GM18508 (cell line): Measurements from ENCODE around the gene FASTKD1.
"Not testable (repeated sequence)": the region's sequence is repeated elsewhere in the genome, so short reads cannot be mapped to it uniquely, and the experiment has no call there.

Experiments
- ATAC-seq: cut with Tn5 transposase; IDR thresholded peaks from one replicate; pipeline ENCODE4 v1.9.1; 2021; ENCODE audit warnings: moderate number of reproducible peaks; ENCODE audit not compliant: insufficient read depth, unreplicated experiment

The FASTKD1 gene

DNA sequence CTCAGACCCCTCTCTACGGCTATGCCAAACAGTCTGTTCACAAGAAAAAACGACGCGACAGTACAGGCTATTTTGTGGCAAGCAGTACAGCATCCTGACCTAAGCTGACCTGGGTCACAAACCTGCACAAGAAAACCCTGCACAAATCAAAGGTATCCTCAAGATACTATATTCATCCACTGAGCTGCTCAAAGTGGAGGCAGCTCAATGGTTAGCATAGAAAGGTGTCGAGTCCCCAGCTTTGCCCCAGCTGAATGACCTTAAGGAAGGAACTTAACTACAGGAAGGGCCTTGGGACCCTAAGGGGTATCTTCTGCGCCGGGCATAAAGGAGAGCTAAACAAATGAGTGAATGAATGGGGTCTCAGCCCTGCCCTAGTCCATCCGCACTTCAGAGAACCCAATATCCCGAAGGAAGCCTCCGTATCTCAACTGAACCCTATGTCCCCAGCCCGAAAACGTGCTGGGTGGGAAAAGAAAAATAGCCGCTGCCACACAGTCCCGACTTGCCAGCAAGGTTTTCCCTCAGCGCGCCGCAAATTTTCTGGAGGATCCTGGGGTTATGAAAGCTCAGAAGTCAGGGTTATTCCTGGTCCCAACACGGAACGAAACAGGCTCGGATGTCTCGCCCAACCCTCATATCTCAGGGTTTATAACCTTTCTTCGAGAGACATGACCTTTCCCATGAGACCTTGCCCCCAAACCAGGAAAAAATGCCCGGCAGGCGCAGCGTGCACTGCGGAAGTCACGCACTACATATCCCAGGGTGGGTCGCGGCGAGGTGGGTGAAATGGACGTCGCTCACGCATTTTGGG is at the start of gene FASTKD1:
Gene FASTKD1 (minus strand): TSS at position 706 of the 814 bp plus-strand sequence. CDS start 1,836 bp downstream, outside the sequence.
- ATAC-seq = peak; percentile 90

GRCh38 chr2:169623235-169623634 is 49.6 kb upstream of the FASTKD1 start:
- no peak for ATAC-seq

GRCh38 chr2:169620509-169620908 is 46.8 kb upstream of the FASTKD1 start:
- no peak for ATAC-seq

- ATAC-seq = no peak
Measured at GRCh38 chr2:169619946-169620345, 46.3 kb upstream of the FASTKD1 start.

- not testable (repeated sequence) for ATAC-seq
Measured at GRCh38 chr2:169615982-169616381, 42.3 kb upstream of the FASTKD1 start.

GRCh38 chr2:169613876-169614275 is 40.2 kb upstream of the FASTKD1 start:
- ATAC-seq = no peak

GRCh38 chr2:169609264-169609663 is 35.6 kb upstream of the FASTKD1 start:
- ATAC-seq = no peak

- ATAC-seq = no peak
Measured at GRCh38 chr2:169599568-169599967, 25.9 kb upstream of the FASTKD1 start.

DNA sequence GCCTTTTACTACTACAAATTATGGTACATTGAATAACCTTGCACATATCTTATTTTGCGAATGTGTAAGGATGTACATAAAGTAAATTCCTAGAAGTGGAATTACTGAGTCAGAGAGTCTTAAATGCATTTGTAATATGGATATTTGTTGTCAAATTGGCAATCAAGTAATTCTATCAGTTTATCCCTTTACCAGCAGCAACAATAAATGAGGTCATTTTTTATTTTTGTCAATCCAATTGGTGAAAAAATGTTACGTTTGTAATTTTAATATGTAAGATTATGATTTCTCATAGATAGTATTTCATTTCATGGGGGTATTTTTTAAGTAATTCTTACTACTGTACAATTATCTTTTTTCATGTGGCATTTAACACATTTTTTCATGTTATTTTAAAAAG is 25.3 kb upstream of the FASTKD1 start:
- no peak for ATAC-seq

GRCh38 chr2:169596546-169596945 is 22.9 kb upstream of the FASTKD1 start:
- not testable (repeated sequence) for ATAC-seq

DNA sequence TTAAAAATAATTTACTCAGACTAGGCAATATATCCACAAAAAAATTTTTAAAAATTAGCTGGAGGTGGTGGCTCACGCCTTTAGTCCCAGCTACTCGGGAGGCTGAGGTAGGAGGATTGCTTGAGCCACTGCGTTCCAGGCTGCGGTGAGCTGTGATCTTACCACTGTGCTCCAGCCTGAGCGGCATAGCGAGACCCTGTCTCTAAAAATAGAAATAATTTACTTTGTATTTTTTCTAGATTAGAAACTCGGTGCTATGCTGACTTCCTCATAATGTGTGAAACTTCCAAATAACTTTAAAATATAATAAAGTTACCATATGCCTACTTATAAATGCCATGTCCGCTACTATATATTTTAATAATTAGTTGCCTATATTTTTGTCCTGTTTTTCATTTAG is 17.1 kb upstream of the FASTKD1 start:
- ATAC-seq = no peak

GRCh38 chr2:169585673-169586072 is 12.0 kb upstream of the FASTKD1 start:
- no peak for ATAC-seq

DNA sequence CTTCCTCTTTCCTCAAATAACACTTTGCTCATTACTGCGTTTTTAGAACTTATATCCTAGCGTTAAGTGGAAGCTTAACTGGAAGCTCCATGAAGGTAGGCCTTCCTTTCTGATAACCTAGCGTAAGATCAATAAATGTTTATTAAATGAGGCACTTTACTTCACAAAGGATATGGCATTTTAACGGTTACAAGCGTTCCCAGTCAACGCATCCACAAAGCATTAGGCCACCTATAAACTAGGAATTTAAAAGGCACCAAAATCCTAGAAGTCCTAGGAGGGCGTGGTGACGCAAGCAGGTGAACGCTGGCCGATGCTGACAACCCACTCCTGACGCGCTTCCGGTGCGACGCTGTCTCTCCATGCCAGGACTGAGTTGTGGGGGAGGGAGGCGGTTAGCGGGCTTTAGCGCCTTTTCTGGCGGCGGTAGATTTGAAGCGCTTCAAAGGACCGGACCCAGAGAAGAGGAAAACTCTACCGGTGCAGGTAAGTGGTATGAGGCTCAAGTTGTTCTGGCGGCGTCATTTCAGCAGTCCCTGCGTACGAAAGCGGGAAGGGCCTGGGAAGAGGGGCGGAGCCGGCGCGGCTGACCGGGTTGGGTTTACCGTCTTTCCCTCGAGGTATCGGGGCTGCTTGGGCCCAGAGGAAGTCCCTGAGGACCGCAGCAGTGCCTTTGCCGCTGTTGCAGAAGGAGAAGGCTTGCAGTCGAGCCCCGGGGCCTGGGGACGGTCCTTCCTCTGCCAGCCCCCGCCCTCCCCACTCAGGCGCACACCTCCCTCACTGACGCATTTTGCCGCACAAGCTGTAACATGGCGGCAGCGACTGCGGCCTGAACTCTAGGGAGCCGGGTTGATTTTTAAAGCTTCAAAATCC is 10.6 kb upstream of the FASTKD1 start, which contains the start of gene PPIG:
Gene PPIG (plus strand): TSS at position 347 of the 873 bp plus-strand sequence. CDS start 19,691 bp downstream, outside the sequence.
- peak; percentile 75 for ATAC-seq

- ATAC-seq = no peak
Measured at GRCh38 chr2:169583518-169583917, 9.9 kb upstream of the FASTKD1 start.

GRCh38 chr2:169582552-169583266 is 9.0 kb upstream of the FASTKD1 start:
- ATAC-seq = not testable (repeated sequence)

DNA sequence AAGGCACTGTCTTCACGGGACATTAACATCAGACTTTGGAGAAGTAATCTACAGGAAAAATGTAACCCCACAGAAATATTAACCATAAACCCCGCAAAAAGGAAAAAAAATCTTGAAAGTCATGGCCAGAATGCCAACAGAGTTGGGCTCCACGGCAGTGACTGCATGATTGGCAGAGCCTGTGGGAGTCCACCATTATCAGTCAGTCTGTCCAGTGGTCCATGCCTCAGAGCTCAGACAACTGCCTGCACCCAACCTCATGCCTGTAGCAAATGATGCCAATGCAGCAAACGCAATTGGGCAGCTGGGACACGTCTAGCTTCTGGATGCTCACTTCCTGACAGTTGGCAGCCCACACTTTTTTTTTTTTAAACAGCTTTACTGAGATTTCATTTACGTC is 5.4 kb upstream of the FASTKD1 start:
- no peak for ATAC-seq

GRCh38 chr2:169575264-169575663 is 1.6 kb upstream of the FASTKD1 start:
- ATAC-seq = not testable (repeated sequence)

- ATAC-seq = not testable (repeated sequence)
Measured at GRCh38 chr2:169574539-169574938, 874 bp upstream of the FASTKD1 start.

DNA sequence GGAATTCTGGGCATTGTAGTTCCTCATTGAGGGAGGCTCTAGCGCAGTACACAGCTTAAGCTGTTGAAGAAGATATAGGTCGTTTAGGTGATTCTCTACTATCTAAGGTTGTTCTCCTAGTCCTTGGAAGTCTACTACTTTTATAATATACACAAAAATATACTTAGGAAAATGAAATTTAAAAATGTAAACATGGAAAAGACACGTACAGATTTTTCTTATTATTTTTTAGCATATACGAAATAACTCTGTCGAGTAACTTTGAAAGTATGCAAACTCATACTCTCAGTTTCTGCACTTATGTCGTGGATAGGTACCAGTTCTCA is 272 bp upstream of the FASTKD1 start:
- ATAC-seq = no peak

DNA sequence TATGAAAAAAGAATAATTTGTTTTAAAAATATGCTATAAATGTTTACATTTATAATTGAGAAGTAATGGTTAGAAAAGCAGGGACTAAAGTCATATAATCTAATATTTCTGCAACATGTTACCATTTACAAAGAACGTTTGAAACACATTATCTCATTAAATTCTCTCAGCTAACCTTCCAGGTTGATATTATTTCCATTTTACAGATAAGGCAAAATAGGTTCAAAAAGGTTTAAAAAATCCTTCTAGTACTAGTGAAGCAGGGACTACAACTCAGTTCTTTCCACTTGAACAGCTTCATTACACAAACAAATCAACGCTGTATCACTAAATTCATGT is 875 bp downstream of the FASTKD1 start:
- no peak for ATAC-seq

DNA sequence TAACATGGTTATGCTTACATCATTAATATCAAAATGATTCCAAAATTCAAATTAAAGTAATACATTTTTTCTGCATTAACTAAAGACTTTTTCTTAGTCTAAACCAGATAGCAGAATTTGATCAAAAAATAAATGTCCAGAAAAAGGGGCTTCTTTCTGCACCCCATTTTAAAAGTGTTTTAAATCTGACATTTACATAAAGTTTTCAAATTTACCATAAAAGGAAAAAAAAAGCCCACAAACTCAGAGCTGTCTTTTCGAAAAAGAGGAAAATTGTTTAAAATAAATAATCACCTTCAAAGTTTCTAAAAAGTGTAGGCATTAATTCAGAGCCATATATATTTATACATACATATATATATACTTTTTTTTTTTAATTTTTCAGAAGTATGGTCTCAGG is 1.5 kb downstream of the FASTKD1 start:
- no peak for ATAC-seq
